Fibroblast of pulmonary artery (primary cell): Measurements from ENCODE around the gene ADAMTS8.

Experiments
- DNase-seq: peaks from one replicate; pipeline ENCODE4 v3.0.0-alpha.2; 2010; ENCODE audit warnings: low read depth
- H3K4me3 ChIP-seq: replicated peaks from 2 replicates; pipeline ENCODE4 v1.5.1; 2011; ENCODE audit warnings: low read depth, mild to moderate bottlenecking, control low read depth, low read length, moderate library complexity
- CTCF ChIP-seq: IDR thresholded peaks from 2 replicates; pipeline ENCODE4 v1.5.1; 2011; ENCODE audit warnings: mild to moderate bottlenecking, control low read depth, low read length, inconsistent platforms; ENCODE audit errors: missing control alignments

The ADAMTS8 gene

GRCh38 chr11:130467116-130467900 lies 38.9 kb upstream of the ADAMTS8 start:
- no peak overlapping the region for H3K4me3 ChIP-seq
- DNase-seq: no peak
- no peak for TF ChIP-seq CTCF

GRCh38 chr11:130465263-130465662 lies 36.9 kb upstream of the ADAMTS8 start:
- no peak overlapping the region for H3K4me3 ChIP-seq
- peak; percentile 66 for DNase-seq
- no peak for TF ChIP-seq CTCF

- H3K4me3 ChIP-seq: no peak overlapping the region
- DNase-seq: no peak
- TF ChIP-seq CTCF: no peak
Observed at GRCh38 chr11:130464291-130464812, 35.9 kb upstream of the ADAMTS8 start.

GRCh38 chr11:130462931-130463330 lies 34.5 kb upstream of the ADAMTS8 start:
- no peak overlapping the region for H3K4me3 ChIP-seq
- DNase-seq: no peak
- TF ChIP-seq CTCF: no peak

GRCh38 chr11:130462101-130462885 lies 33.9 kb upstream of the ADAMTS8 start:
- DNase-seq: no peak
- TF ChIP-seq CTCF: no peak

GRCh38 chr11:130459521-130459920 lies 31.1 kb upstream of the ADAMTS8 start:
- TF ChIP-seq CTCF: no peak
- H3K4me3 ChIP-seq: no peak overlapping the region
- DNase-seq: no peak

More at GRCh38 chr11:130462101-130462885, 33.9 kb upstream of the ADAMTS8 start:
- no peak overlapping the region for H3K4me3 ChIP-seq

GRCh38 chr11:130458410-130458729 lies 30.0 kb upstream of the ADAMTS8 start:
- H3K4me3 ChIP-seq: no peak overlapping the region
- DNase-seq: no peak
- TF ChIP-seq CTCF: no peak
